ENCODE measurements around the gene RCBTB2.

DNA sequence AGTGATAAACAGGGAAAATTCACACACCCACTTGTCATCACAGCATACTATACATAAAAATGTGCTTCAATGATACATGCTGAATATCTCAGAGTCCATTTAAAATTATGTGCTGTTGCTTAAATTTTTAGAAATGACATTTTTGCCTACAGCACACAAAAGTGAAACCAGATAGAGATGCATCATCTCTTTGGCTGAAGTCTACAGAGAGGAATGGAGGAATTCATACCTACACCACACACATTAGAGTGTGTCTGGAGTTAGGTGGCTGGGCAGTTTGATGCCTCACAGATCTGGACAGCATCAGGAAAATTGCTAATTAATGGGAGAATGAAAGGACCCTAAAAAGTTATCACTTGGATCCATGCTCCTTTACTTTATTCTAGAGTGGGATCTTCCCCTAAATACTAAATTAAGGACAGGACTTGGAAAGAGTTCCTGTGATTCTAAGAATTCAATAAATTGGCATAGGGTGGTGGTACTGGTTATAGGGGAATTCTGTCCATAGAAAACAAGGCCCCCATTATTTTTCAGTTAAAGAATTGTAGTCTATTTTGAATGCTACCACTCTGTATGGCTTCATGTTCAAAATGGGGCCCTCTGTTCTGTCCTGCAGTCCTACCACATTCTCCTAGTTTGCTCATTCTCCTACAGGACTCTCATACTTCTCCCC is 41.3 kb downstream of the RCBTB2 start:
- TF ChIP-seq, protein P1, sequence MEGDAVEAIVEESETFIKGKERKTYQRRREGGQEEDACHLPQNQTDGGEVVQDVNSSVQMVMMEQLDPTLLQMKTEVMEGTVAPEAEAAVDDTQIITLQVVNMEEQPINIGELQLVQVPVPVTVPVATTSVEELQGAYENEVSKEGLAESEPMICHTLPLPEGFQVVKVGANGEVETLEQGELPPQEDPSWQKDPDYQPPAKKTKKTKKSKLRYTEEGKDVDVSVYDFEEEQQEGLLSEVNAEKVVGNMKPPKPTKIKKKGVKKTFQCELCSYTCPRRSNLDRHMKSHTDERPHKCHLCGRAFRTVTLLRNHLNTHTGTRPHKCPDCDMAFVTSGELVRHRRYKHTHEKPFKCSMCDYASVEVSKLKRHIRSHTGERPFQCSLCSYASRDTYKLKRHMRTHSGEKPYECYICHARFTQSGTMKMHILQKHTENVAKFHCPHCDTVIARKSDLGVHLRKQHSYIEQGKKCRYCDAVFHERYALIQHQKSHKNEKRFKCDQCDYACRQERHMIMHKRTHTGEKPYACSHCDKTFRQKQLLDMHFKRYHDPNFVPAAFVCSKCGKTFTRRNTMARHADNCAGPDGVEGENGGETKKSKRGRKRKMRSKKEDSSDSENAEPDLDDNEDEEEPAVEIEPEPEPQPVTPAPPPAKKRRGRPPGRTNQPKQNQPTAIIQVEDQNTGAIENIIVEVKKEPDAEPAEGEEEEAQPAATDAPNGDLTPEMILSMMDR (IDR thresholded peaks at IDR 0.05; ENCODE audit: low read depth, low read length, missing input control) = no peak
- no peak for TF ChIP-seq RXRA (IDR thresholded peaks at IDR 0.05)
